Measurements from ENCODE around the gene UIMC1. TPM values are rescaled to one million over a fixed set of nuclear protein-coding genes. Genes with fewer than 3 reads are reported as not detected.

The UIMC1 gene
- total RNA-seq, 1 donor from 2014 or later = 36.1 TPM

DNA sequence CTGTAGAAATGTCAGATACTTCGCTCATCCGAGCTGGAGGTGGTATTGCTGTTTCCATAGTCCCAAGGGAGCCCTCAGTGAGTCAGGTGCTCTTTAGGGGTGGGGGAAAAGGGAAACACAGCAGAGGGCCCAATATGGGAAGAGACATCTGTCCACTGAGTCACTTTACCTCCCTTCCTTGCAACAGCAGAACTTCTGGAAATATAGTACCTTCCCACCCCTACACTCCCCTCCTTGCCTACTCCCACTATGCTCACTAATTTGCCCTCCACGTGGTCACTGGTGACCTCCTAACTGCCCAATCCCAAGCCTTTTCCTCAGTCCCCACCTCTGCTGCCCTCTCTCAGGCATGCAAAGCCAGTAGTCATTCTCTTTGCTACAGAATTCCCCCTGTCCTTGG lies 109.3 kb downstream of the UIMC1 start:
- H3K79me2 ChIP-seq (ENCODE audit: insufficient read depth, low read length) = no peaks in the 10 kb centered on the region
- H3K4me3 ChIP-seq (ENCODE audit: insufficient read depth, low read depth, low read length) = no peak overlapping the region
- H3K27ac Mint-ChIP-seq (ENCODE audit: unreplicated experiment) = no peak overlapping the region
- TF ChIP-seq, protein P1, sequence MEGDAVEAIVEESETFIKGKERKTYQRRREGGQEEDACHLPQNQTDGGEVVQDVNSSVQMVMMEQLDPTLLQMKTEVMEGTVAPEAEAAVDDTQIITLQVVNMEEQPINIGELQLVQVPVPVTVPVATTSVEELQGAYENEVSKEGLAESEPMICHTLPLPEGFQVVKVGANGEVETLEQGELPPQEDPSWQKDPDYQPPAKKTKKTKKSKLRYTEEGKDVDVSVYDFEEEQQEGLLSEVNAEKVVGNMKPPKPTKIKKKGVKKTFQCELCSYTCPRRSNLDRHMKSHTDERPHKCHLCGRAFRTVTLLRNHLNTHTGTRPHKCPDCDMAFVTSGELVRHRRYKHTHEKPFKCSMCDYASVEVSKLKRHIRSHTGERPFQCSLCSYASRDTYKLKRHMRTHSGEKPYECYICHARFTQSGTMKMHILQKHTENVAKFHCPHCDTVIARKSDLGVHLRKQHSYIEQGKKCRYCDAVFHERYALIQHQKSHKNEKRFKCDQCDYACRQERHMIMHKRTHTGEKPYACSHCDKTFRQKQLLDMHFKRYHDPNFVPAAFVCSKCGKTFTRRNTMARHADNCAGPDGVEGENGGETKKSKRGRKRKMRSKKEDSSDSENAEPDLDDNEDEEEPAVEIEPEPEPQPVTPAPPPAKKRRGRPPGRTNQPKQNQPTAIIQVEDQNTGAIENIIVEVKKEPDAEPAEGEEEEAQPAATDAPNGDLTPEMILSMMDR (IDR thresholded peaks at IDR 0.05; ENCODE audit: insufficient read depth, low read depth, low read length) = no peak
- TF ChIP-seq EZH2 (IDR thresholded peaks at IDR 0.05; ENCODE audit: insufficient read depth, low read length) = no peak
- no peak for DNase-seq (ENCODE audit: low read depth)
- peaks cover 3% of the 10 kb centered on the region for H3K36me3 ChIP-seq (ENCODE audit: insufficient read depth, low read length)
- no peak for FAIRE-seq
- H3K27me3 ChIP-seq (ENCODE audit: insufficient read depth, low read length) = peaks cover 15% of the 10 kb centered on the region
- peaks cover 14% of the 10 kb centered on the region for H3K36me3 Mint-ChIP-seq (ENCODE audit: low read depth, unreplicated experiment)
- no peaks in the 10 kb centered on the region for H3K9me3 Mint-ChIP-seq (ENCODE audit: unreplicated experiment)
- H3K9ac ChIP-seq (ENCODE audit: low read length) = no peak overlapping the region
- no peaks in the 10 kb centered on the region for H3K4me1 ChIP-seq (ENCODE audit: insufficient read depth, low read length)
- no peak overlapping the region for H3K4me3 Mint-ChIP-seq (ENCODE audit: unreplicated experiment)
- peaks cover 55% of the 10 kb centered on the region for H3K27me3 Mint-ChIP-seq (ENCODE audit: low read depth, unreplicated experiment)
- no peaks in the 10 kb centered on the region for H3K9me3 ChIP-seq (ENCODE audit: insufficient read depth, low read depth, low read length)
- H3K27ac ChIP-seq (ENCODE audit: low read depth, low read length) = no peak overlapping the region
- no peaks in the 10 kb centered on the region for H4K20me1 ChIP-seq (ENCODE audit: insufficient read depth, low read length)
- H3K4me1 Mint-ChIP-seq (ENCODE audit: low read depth, unreplicated experiment) = peaks cover 13% of the 10 kb centered on the region
- H3K4me2 ChIP-seq (ENCODE audit: low read length) = no peak overlapping the region
- H2AFZ ChIP-seq (ENCODE audit: low read depth, low read length) = no peak overlapping the region

DNA sequence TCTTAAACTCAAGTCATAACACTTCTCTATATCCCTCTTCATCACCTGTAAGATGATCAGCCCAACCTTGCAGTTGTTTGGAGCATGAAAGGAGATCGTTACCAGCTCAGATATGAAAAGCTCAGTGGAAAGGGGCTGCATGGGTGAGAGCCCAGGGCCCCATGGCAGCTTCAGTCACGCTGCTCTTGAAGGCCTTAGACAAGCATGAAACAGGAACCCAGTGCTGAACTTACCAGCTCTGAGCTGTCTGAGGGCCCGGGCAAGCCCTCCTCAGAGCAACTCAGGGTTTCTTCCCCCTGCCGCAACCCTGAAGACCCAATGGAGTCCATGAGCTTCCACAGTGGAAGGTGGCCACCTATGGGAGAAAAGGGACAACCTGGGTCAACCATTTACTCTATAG lies 110.7 kb downstream of the UIMC1 start:
- no peaks in the 10 kb centered on the region for H3K9me3 ChIP-seq (ENCODE audit: insufficient read depth, low read depth, low read length)
- H4K20me1 ChIP-seq (ENCODE audit: insufficient read depth, low read length) = no peaks in the 10 kb centered on the region

DNA sequence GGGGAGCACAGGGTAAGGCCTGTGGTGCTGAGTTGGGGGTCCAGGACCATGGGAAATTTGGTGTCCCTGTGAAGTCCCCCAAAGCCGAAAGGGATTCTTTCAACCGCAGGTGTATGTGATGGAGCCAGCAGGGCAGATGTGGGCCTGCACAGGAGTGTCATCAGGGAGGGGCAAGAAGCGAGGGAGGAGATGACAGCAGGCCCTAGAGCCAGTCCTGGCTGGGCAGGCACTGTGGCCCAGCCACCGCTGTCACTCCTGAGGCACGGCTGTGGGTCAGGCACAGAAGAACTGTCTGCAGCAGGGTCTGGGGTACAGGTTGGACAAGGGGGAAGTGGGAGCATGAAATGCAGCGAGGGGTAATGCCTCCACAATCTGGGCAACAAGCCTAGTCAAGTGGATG lies 112.3 kb downstream of the UIMC1 start:
- no peaks in the 10 kb centered on the region for H3K36me3 ChIP-seq (ENCODE audit: insufficient read depth, low read length)
- no peaks in the 10 kb centered on the region for H3K4me1 ChIP-seq (ENCODE audit: insufficient read depth, low read length)
- FAIRE-seq = no peak
- no peak overlapping the region for H3K9ac ChIP-seq (ENCODE audit: low read length)
- no peak overlapping the region for H3K4me3 ChIP-seq (ENCODE audit: insufficient read depth, low read depth, low read length)
- Mint-ChIP-seq H3K36me3 (ENCODE audit: low read depth, unreplicated experiment) (peaks cover 11% of the 10 kb centered on the region), H3K4me1 (ENCODE audit: low read depth, unreplicated experiment) (peaks cover 3% of the 10 kb centered on the region), H3K9me3 (ENCODE audit: unreplicated experiment) (peaks cover 7% of the 10 kb centered on the region), H3K27ac (ENCODE audit: unreplicated experiment) (no peak overlapping the region), H3K4me3 (ENCODE audit: unreplicated experiment) (no peak overlapping the region), H3K27me3 (ENCODE audit: low read depth, unreplicated experiment) (peaks cover 81% of the 10 kb centered on the region)
- H3K27me3 ChIP-seq (ENCODE audit: insufficient read depth, low read length) = peaks cover 20% of the 10 kb centered on the region
- H3K79me2 ChIP-seq (ENCODE audit: insufficient read depth, low read length) = no peaks in the 10 kb centered on the region
- no peak overlapping the region for H3K27ac ChIP-seq (ENCODE audit: low read depth, low read length)
- TF ChIP-seq, protein P1 (IDR thresholded peaks at IDR 0.05; ENCODE audit: insufficient read depth, low read depth, low read length) = no peak
- TF ChIP-seq EZH2 (IDR thresholded peaks at IDR 0.05; ENCODE audit: insufficient read depth, low read length) = no peak
- no peaks in the 10 kb centered on the region for H4K20me1 ChIP-seq (ENCODE audit: insufficient read depth, low read length)
- no peaks in the 10 kb centered on the region for H3K9me3 ChIP-seq (ENCODE audit: insufficient read depth, low read depth, low read length)
- H2AFZ ChIP-seq (ENCODE audit: low read depth, low read length) = no peak overlapping the region
- H3K4me2 ChIP-seq (ENCODE audit: low read length) = no peak overlapping the region
- no peak for DNase-seq (ENCODE audit: low read depth)

More for the DNA sequence above, 110.7 kb downstream of the UIMC1 start:
- DNase-seq (ENCODE audit: low read depth) (no peak), FAIRE-seq (no peak)
- Histone ChIP-seq H2AFZ (ENCODE audit: low read depth, low read length) (no peak overlapping the region), H3K79me2 (ENCODE audit: insufficient read depth, low read length) (no peaks in the 10 kb centered on the region), H3K27me3 (ENCODE audit: insufficient read depth, low read length) (peaks cover 20% of the 10 kb centered on the region), H3K4me2 (ENCODE audit: low read length) (no peak overlapping the region), H3K4me3 (ENCODE audit: insufficient read depth, low read depth, low read length) (no peak overlapping the region), H3K4me1 (ENCODE audit: insufficient read depth, low read length) (no peaks in the 10 kb centered on the region), H3K9ac (ENCODE audit: low read length) (no peak overlapping the region), H3K27ac (ENCODE audit: low read depth, low read length) (no peak overlapping the region), H3K36me3 (ENCODE audit: insufficient read depth, low read length) (no peaks in the 10 kb centered on the region)
- Mint-ChIP-seq H3K36me3 (ENCODE audit: low read depth, unreplicated experiment) (peaks cover 9% of the 10 kb centered on the region), H3K4me3 (ENCODE audit: unreplicated experiment) (no peak overlapping the region), H3K9me3 (ENCODE audit: unreplicated experiment) (peaks cover 7% of the 10 kb centered on the region), H3K27ac (ENCODE audit: unreplicated experiment) (no peak overlapping the region), H3K27me3 (ENCODE audit: low read depth, unreplicated experiment) (peaks cover 68% of the 10 kb centered on the region), H3K4me1 (ENCODE audit: low read depth, unreplicated experiment) (peaks cover 3% of the 10 kb centered on the region)
- TF ChIP-seq, protein P1 (IDR thresholded peaks at IDR 0.05; ENCODE audit: insufficient read depth, low read depth, low read length) = no peak
- no peak for TF ChIP-seq EZH2 (IDR thresholded peaks at IDR 0.05; ENCODE audit: insufficient read depth, low read length)
